Stomach smooth muscle (tissue), 2 donors: ENCODE data around the gene SATB1.

Source experiments
- H3K27ac ChIP-seq: one replicate; pipeline ENCODE4 v1.7.0; 2013; ENCODE audit warnings: mild to moderate bottlenecking, low read length, inconsistent platforms
- H3K27me3 ChIP-seq, 2 donors: one replicate each; pipeline ENCODE4 v1.7.0; 2013; ENCODE audit warnings: low read length in 2 of 2; ENCODE audit not compliant: insufficient read depth in 2 of 2, control insufficient read depth in 1 of 2
- H3K36me3 ChIP-seq, 2 donors: one replicate each; pipeline ENCODE4 v1.7.0; 2013; ENCODE audit warnings: low read length in 2 of 2; ENCODE audit not compliant: control insufficient read depth in 2 of 2, insufficient read depth in 2 of 2
- H3K4me1 ChIP-seq: one replicate; pipeline ENCODE4 v1.7.0; 2013; ENCODE audit warnings: low read length; ENCODE audit not compliant: control insufficient read depth, insufficient read depth
- H3K4me3 ChIP-seq, 2 donors: one replicate each; pipeline ENCODE4 v1.7.0; 2013; ENCODE audit warnings: low read length in 2 of 2
- H3K9ac ChIP-seq, 2 donors: one replicate each; pipeline ENCODE4 v1.7.0; 2013; ENCODE audit warnings: low read length in 2 of 2, mild to moderate bottlenecking in 1 of 2
- H3K9me3 ChIP-seq, 2 donors: one replicate each; pipeline ENCODE4 v1.7.0; 2013; ENCODE audit warnings: low read length in 2 of 2; ENCODE audit not compliant: control insufficient read depth in 2 of 2
- donor health status: healthy.
- donor health status: Pancreatic carcinoma.

Gene SATB1

GRCh38 chr3:18398448-18398847, 26.7 kb downstream of the SATB1 start:
- Histone ChIP-seq H3K27me3 (no peaks in the 10 kb centered on the region), H3K4me1 (peaks cover 14% of the 10 kb centered on the region), H3K9ac (no peak overlapping the region), H3K4me3 (no peak overlapping the region), H3K9me3 (no peaks in the 10 kb centered on the region), H3K36me3 (peaks cover 9 to 16% of the 10 kb centered on the region in 2 donors), H3K27ac (no peak overlapping the region)

GRCh38 chr3:18396428-18396827, 28.7 kb downstream of the SATB1 start:
- no peak overlapping the region for H3K27ac ChIP-seq
- H3K27me3 ChIP-seq: no peaks in the 10 kb centered on the region
- peaks cover 9 to 19% of the 10 kb centered on the region in 2 donors for H3K36me3 ChIP-seq
- no peaks in the 10 kb centered on the region for H3K9me3 ChIP-seq
- no peak overlapping the region for H3K4me3 ChIP-seq
- peaks cover 8% of the 10 kb centered on the region for H3K4me1 ChIP-seq
- H3K9ac ChIP-seq: no peak overlapping the region

GRCh38 chr3:18394384-18394995, 30.6 kb downstream of the SATB1 start:
- no peaks in the 10 kb centered on the region for H3K9me3 ChIP-seq
- no peak overlapping the region for H3K4me3 ChIP-seq
- H3K27me3 ChIP-seq: no peaks in the 10 kb centered on the region
- no peak overlapping the region for H3K27ac ChIP-seq
- H3K36me3 ChIP-seq: peaks cover 9 to 19% of the 10 kb centered on the region in 2 donors
- no peak overlapping the region for H3K9ac ChIP-seq
- H3K4me1 ChIP-seq: no peaks in the 10 kb centered on the region

- Histone ChIP-seq H3K27ac (no peak overlapping the region), H3K9ac (no peak overlapping the region), H3K4me1 (no peaks in the 10 kb centered on the region), H3K36me3 (peaks cover 9 to 19% of the 10 kb centered on the region in 2 donors), H3K27me3 (no peaks in the 10 kb centered on the region), H3K9me3 (no peaks in the 10 kb centered on the region), H3K4me3 (no peak overlapping the region)
These were observed 31.2 kb downstream of the SATB1 start for GRCh38 chr3:18393906-18394305.

GRCh38 chr3:18390024-18390660, 35.0 kb downstream of the SATB1 start:
- no peak overlapping the region for H3K27ac ChIP-seq
- H3K4me3 ChIP-seq: no peak overlapping the region
- no peaks in the 10 kb centered on the region for H3K4me1 ChIP-seq
- no peaks in the 10 kb centered on the region for H3K27me3 ChIP-seq
- no peak overlapping the region for H3K9ac ChIP-seq
- H3K36me3 ChIP-seq: peaks cover 8 to 16% of the 10 kb centered on the region in 2 donors
- H3K9me3 ChIP-seq: no peaks in the 10 kb centered on the region

GRCh38 chr3:18389108-18389733, 35.9 kb downstream of the SATB1 start:
- H3K27me3 ChIP-seq: no peaks in the 10 kb centered on the region
- H3K36me3 ChIP-seq: peaks cover 4 to 9% of the 10 kb centered on the region in 2 donors
- H3K4me1 ChIP-seq: no peaks in the 10 kb centered on the region
- no peak overlapping the region for H3K27ac ChIP-seq
- H3K9ac ChIP-seq: no peak overlapping the region
- H3K9me3 ChIP-seq: no peaks in the 10 kb centered on the region
- H3K4me3 ChIP-seq: no peak overlapping the region

GRCh38 chr3:18386274-18386890, 38.8 kb downstream of the SATB1 start:
- Histone ChIP-seq H3K27ac (no peak overlapping the region), H3K4me1 (no peaks in the 10 kb centered on the region), H3K36me3 (peaks cover 4% of the 10 kb centered on the region in 2 donors), H3K9me3 (no peaks in the 10 kb centered on the region), H3K27me3 (no peaks in the 10 kb centered on the region), H3K4me3 (no peak overlapping the region), H3K9ac (no peak overlapping the region)

GRCh38 chr3:18385706-18386105, 39.4 kb downstream of the SATB1 start:
- peaks cover 4 to 6% of the 10 kb centered on the region in 2 donors for H3K36me3 ChIP-seq
- no peak overlapping the region for H3K9ac ChIP-seq
- no peaks in the 10 kb centered on the region for H3K4me1 ChIP-seq
- no peaks in the 10 kb centered on the region for H3K27me3 ChIP-seq
- no peaks in the 10 kb centered on the region for H3K9me3 ChIP-seq
- no peak overlapping the region for H3K27ac ChIP-seq
- no peak overlapping the region for H3K4me3 ChIP-seq

GRCh38 chr3:18382760-18383369, 42.3 kb downstream of the SATB1 start:
- Histone ChIP-seq H3K4me1 (no peaks in the 10 kb centered on the region), H3K36me3 (peaks cover 4 to 9% of the 10 kb centered on the region in 2 donors), H3K9me3 (no peaks in the 10 kb centered on the region)

GRCh38 chr3:18379647-18380046, 45.5 kb downstream of the SATB1 start:
- Histone ChIP-seq H3K27ac (no peak overlapping the region), H3K9me3 (no peaks in the 10 kb centered on the region), H3K9ac (no peak overlapping the region), H3K4me1 (no peaks in the 10 kb centered on the region), H3K27me3 (no peaks in the 10 kb centered on the region), H3K4me3 (no peak overlapping the region), H3K36me3 (peaks cover 0 to 15% of the 10 kb centered on the region in 2 donors)

More at GRCh38 chr3:18382760-18383369, 42.3 kb downstream of the SATB1 start:
- H3K27ac ChIP-seq: no peak overlapping the region
- no peaks in the 10 kb centered on the region for H3K27me3 ChIP-seq
- H3K9ac ChIP-seq: no peak overlapping the region
- H3K4me3 ChIP-seq: no peak overlapping the region
